Measurements from ENCODE around the gene IGFL2. TPM values are rescaled to one million over a fixed set of nuclear protein-coding genes. Genes with fewer than 3 reads are reported as not detected.
"Not testable (repeated sequence)": the region's sequence is repeated elsewhere in the genome, so short reads cannot be mapped to it uniquely, and the experiment has no call there.

IGFL2 gene
- total RNA-seq, 1 experiment from 2014 or later, result not detected

DNA sequence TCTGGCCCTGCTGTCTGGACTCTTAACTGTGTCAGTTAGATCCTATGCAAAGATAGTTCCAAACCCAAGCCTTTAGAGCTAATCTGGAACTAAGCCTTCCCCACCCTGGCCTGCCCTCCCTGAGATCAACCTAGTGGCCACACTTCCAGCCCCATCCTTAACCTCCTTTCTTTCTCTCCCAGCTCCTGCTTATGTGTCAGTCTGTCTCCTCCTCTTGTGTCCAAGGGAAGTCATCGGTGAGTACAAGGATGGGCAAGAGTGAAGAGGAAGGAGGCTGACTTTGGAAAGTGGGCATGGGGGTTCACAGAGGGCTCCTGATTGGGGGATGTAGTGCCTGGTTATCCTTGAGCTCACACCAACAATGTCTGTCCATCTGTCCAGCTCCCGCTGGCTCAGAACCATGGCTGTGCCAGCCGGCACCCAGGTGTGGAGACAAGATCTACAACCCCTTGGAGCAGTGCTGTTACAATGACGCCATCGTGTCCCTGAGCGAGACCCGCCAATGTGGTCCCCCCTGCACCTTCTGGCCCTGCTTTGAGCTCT lies 12.3 kb downstream of the IGFL2 start:
- BruUV-seq (replicated peaks), result no TSS peak
- Histone ChIP-seq H3K4me1 (replicated peaks; ENCODE audit: insufficient read depth) (no peaks in the 10 kb centered on the region), H3K79me2 (ENCODE audit: low read depth) (no peaks in the 10 kb centered on the region), H3K9me3 (ENCODE audit: insufficient read depth, low read depth) (peaks cover 8% of the 10 kb centered on the region), H3K4me3 (no peak overlapping the region), H3K27ac (no peak overlapping the region), H2AFZ (no peak overlapping the region), H3K27me3 (ENCODE audit: insufficient read depth, low read depth) (no peaks in the 10 kb centered on the region), H3K4me2 (no peak overlapping the region), H3K36me3 (ENCODE audit: low read depth) (no peaks in the 10 kb centered on the region), H3K9me2 (ENCODE audit: insufficient read depth) (no peaks in the 10 kb centered on the region), H4K20me1 (ENCODE audit: insufficient read depth) (no peaks in the 10 kb centered on the region), H3F3A (ENCODE audit: insufficient read depth, low read depth) (peaks cover 3% of the 10 kb centered on the region; the same call in 1 of the 2 replicates)
- no peak for TF ChIP-seq EZH2 (IDR thresholded peaks at IDR 0.05; ENCODE audit: low read depth)
- ChIA-PET CTCF (no interaction called here), POLR2A (ENCODE audit: unreplicated experiment) (no interaction called here)
- intact Hi-C loops (cut with micrococcal nuclease; ENCODE audit: unreplicated experiment), result no loop called here
- no peak for DNase-seq

DNA sequence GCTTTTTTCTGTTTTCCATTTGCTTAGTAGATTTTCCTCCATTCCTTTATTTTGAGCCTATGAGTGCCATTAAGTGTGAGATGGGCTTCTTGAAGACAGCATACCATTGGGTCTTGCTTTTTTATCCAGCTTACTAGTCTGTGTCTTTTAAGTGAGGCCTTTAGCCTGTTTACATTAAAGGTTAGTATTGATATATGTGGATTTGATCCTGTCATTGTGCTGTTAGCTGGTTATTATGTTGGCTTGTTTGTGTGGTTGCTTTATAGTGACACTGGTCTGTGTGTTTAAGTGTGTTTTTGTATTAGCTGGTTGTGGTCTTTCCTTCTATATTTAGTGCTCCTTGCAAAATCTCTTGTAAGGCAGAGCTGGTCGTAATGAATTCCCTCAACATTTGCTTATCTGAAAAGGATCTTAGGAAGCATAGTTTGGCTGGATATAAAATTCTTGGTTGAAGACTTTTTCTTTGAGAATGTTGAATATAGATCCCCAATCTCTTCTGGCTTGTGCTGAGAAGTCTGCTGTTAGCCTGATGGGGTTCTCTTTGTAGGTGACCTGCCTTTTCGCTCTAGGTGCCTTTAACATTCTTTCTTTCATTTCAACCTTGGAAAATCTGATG lies 13.7 kb downstream of the IGFL2 start:
- H2AFZ ChIP-seq; H3K79me2 ChIP-seq (ENCODE audit: low read depth); DNase-seq; BruUV-seq (replicated peaks); H3K4me2 ChIP-seq; H3K4me1 ChIP-seq (replicated peaks; ENCODE audit: insufficient read depth); H3K36me3 ChIP-seq (ENCODE audit: low read depth); CTCF ChIA-PET; H3K9me3 ChIP-seq (ENCODE audit: insufficient read depth, low read depth); POLR2A ChIA-PET (ENCODE audit: unreplicated experiment); H3K9me2 ChIP-seq (ENCODE audit: insufficient read depth); H3K4me3 ChIP-seq; H3F3A ChIP-seq (ENCODE audit: insufficient read depth, low read depth); H3K27ac ChIP-seq; H4K20me1 ChIP-seq (ENCODE audit: insufficient read depth); H3K27me3 ChIP-seq (ENCODE audit: insufficient read depth, low read depth); intact Hi-C loops (cut with micrococcal nuclease; ENCODE audit: unreplicated experiment): not testable (repeated sequence)

DNA sequence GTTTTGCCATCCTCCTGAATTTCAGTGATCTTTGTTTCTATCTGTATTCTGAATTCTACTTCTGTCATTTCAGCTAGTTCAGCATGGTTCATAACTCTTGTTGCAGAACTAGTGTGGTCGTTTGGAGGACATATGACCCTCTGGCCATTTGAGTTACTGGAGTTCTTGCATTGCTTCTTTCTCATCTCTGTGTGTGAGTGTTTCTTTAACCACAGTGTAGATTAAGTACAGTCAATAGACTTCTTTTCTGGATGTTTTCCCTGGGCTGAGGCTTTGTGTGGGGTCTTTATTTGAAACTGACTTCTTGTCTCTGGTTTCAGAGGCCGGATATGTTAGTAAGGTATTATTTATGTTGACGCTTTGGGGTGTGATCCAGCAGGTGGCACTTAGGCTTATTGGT lies 14.7 kb downstream of the IGFL2 start:
- Histone ChIP-seq H3K9me3 (ENCODE audit: insufficient read depth, low read depth) (peaks cover 8% of the 10 kb centered on the region; the same call in 1 of the 2 replicates), H4K20me1 (ENCODE audit: insufficient read depth) (no peaks in the 10 kb centered on the region), H3K4me1 (replicated peaks; ENCODE audit: insufficient read depth) (no peaks in the 10 kb centered on the region), H3K27ac (no peak overlapping the region), H2AFZ (no peak overlapping the region), H3K36me3 (ENCODE audit: low read depth) (no peaks in the 10 kb centered on the region), H3F3A (ENCODE audit: insufficient read depth, low read depth) (no peaks in the 10 kb centered on the region), H3K4me3 (no peak overlapping the region), H3K9me2 (ENCODE audit: insufficient read depth) (no peaks in the 10 kb centered on the region), H3K4me2 (no peak overlapping the region), H3K27me3 (ENCODE audit: insufficient read depth, low read depth) (no peaks in the 10 kb centered on the region), H3K79me2 (ENCODE audit: low read depth) (no peaks in the 10 kb centered on the region)
- CTCF ChIA-PET, result no interaction called here
- TF ChIP-seq, protein P1, sequence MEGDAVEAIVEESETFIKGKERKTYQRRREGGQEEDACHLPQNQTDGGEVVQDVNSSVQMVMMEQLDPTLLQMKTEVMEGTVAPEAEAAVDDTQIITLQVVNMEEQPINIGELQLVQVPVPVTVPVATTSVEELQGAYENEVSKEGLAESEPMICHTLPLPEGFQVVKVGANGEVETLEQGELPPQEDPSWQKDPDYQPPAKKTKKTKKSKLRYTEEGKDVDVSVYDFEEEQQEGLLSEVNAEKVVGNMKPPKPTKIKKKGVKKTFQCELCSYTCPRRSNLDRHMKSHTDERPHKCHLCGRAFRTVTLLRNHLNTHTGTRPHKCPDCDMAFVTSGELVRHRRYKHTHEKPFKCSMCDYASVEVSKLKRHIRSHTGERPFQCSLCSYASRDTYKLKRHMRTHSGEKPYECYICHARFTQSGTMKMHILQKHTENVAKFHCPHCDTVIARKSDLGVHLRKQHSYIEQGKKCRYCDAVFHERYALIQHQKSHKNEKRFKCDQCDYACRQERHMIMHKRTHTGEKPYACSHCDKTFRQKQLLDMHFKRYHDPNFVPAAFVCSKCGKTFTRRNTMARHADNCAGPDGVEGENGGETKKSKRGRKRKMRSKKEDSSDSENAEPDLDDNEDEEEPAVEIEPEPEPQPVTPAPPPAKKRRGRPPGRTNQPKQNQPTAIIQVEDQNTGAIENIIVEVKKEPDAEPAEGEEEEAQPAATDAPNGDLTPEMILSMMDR (conservative IDR thresholded peaks at IDR 0.05), result no peak
- TF ChIP-seq EZH2 (IDR thresholded peaks at IDR 0.05; ENCODE audit: low read depth), result no peak
- POLR2A ChIA-PET (ENCODE audit: unreplicated experiment), result interaction anchor here (0.7 kb wide), 1 partner anchor 102 kb away, joined by 3 read pairs; no protein-coding TSS in a partner anchor
- no TSS peak for BruUV-seq (replicated peaks)
- no peak for DNase-seq
- intact Hi-C loops (cut with micrococcal nuclease; ENCODE audit: unreplicated experiment), result no loop called here

DNA sequence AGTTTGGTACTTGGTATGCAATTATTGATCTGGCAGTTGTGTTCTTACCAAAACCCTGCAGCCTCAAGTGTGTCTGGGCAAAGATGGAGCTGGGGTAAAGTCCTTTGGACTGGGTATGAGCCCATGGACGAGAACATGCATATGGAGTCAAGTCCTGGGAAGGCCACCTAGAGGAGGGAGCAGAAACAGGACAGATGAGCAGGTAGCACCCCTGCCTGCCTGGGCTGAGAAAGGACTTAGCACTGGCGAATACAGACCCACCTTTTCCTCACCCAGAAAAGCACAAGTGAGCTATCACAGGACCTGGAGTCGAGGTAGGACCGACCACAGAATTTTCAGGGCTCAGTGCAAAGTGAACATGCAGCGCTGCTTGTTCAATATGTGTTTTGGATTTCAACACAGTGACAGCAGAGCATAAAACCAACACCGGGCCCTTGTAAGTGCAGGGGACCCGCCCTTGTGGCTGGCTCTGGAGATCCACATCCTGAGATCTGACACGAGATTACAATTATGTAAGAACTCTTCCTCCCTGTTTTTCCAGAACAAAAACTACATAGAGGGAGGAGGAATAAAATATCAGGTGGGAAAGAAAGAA lies 25.9 kb downstream of the IGFL2 start:
- CTCF ChIA-PET, result no interaction called here
- no peak for DNase-seq
- intact Hi-C loops (cut with micrococcal nuclease; ENCODE audit: unreplicated experiment), result no loop called here
- Histone ChIP-seq H3K4me3 (no peak overlapping the region), H3K4me1 (replicated peaks; ENCODE audit: insufficient read depth) (peaks cover 11% of the 10 kb centered on the region), H3K27me3 (ENCODE audit: insufficient read depth, low read depth) (no peaks in the 10 kb centered on the region), H3K9me2 (ENCODE audit: insufficient read depth) (no peaks in the 10 kb centered on the region), H4K20me1 (ENCODE audit: insufficient read depth) (no peaks in the 10 kb centered on the region), H3K4me2 (peak overlapping the region; percentile 24), H3F3A (ENCODE audit: insufficient read depth, low read depth) (no peaks in the 10 kb centered on the region; the same call in 1 of the 2 replicates), H2AFZ (no peak overlapping the region), H3K9me3 (ENCODE audit: insufficient read depth, low read depth) (peaks cover 7% of the 10 kb centered on the region; the same call in 1 of the 2 replicates), H3K27ac (no peak overlapping the region), H3K79me2 (ENCODE audit: low read depth) (no peaks in the 10 kb centered on the region), H3K36me3 (ENCODE audit: low read depth) (no peaks in the 10 kb centered on the region)
- no TSS peak for BruUV-seq (replicated peaks)
- no peak for TF ChIP-seq EZH2 (IDR thresholded peaks at IDR 0.05; ENCODE audit: low read depth)
- TF ChIP-seq, protein P1 (conservative IDR thresholded peaks at IDR 0.05), result no peak
- POLR2A ChIA-PET (ENCODE audit: unreplicated experiment), result interaction anchor here (0.6 kb wide), 1 partner anchor 15 kb away, joined by 3 read pairs; no protein-coding TSS in a partner anchor
